ENCODE measurements around the gene POLR3GL.

POLR3GL gene

DNA sequence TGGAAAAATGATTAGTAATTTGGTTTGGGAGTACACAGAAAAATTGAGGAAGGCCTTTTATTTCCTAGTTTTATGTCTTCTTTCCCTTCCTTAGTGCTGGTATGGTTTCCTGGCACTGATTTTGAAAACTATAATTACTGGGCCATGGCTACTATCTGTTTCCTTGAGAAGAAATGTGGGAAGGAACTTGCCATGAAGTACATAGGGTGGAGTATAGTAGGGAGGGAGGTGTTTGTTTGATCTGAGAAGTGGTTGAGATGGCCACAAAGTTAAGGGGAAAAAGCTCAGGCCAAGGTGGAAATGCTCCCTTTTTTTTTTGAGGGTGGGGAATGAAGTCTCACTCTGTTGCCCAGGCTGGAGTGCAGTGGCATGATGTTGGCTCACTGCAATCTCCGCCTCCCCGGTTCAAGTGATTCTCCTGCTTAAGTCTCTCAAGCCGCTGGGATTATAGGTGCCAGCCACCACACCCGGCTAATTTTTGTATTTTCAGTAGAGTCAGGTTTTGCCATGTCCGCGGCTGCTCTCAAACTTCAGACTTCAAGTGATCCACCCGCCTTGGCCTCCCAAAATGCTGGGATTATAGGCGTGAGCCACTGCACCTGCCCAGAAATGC is 45.7 kb downstream of the POLR3GL start:
- no peak for DNase-seq (ENCODE audit: low read depth)
- H3K4me3 ChIP-seq (ENCODE audit: control insufficient read depth, low read depth, low read length), result no peak overlapping the region

DNA sequence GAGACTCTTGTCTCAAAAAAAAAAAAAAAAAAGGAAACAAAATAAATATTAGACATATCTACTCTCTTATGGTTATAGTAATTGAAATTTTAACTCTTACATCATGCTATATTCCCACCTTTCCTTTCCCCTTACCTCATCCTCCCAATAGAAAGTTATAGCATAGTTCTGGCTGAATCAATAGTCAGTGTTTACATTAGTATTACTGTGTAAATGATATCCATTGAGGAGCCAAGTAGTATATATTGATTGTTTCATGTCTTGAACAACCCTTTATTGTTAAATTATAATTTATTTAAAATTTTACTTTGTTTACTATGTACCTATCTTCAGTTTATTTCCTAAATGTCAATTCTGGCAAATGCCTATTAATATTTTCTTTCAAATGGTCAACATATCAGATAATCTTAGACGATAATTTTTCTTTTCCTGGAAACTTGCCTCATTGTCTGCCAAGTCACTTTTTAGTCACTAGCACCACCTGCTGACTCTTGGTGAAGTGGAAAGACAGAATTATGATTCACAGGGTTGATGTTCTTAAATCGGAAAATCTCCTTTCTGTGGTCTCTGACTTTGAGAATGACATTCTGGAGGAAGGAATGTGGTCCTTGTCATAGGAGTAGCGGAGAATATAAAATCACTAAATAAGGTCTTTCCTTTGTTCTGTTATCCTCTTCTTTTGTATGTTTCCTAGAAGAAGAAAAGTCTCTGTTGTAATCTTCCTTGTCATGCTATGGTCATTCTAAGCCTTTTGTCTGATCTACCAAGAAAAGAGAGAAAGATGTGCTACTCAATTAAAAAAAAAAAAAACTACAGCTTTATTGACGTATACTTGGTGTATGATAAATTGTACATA is 48.4 kb downstream of the POLR3GL start:
- DNase-seq (ENCODE audit: low read depth), result peak; percentile 89
- no peak overlapping the region for H3K4me3 ChIP-seq (ENCODE audit: control insufficient read depth, low read depth, low read length)
- TF ChIP-seq, protein P1, sequence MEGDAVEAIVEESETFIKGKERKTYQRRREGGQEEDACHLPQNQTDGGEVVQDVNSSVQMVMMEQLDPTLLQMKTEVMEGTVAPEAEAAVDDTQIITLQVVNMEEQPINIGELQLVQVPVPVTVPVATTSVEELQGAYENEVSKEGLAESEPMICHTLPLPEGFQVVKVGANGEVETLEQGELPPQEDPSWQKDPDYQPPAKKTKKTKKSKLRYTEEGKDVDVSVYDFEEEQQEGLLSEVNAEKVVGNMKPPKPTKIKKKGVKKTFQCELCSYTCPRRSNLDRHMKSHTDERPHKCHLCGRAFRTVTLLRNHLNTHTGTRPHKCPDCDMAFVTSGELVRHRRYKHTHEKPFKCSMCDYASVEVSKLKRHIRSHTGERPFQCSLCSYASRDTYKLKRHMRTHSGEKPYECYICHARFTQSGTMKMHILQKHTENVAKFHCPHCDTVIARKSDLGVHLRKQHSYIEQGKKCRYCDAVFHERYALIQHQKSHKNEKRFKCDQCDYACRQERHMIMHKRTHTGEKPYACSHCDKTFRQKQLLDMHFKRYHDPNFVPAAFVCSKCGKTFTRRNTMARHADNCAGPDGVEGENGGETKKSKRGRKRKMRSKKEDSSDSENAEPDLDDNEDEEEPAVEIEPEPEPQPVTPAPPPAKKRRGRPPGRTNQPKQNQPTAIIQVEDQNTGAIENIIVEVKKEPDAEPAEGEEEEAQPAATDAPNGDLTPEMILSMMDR (conservative IDR thresholded peaks at IDR 0.05; ENCODE audit: control insufficient read depth, insufficient read depth, low read depth, low read length), result peak; percentile 76

More for the DNA sequence above, 45.7 kb downstream of the POLR3GL start:
- TF ChIP-seq, protein P1 (conservative IDR thresholded peaks at IDR 0.05; ENCODE audit: control insufficient read depth, insufficient read depth, low read depth, low read length), result no peak

DNA sequence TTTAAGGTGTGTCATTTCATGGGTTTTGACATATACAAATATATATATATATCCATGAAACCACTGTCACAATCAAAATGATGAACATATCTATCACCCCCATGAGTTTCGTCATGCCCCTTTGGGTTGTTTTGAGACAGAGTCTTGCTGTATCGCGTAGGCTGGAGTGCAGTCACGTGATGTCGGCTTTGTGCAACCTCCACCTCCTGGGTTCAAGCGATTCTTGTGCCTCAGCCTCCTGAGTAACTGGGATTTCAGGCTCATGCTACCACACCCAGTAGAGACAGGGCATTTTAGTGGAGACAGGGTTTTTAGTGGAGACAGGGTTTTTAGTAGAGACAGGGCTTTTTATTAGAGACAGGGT is 49.1 kb downstream of the POLR3GL start:
- DNase-seq (ENCODE audit: low read depth), result peak; percentile 40
- no peak overlapping the region for H3K4me3 ChIP-seq (ENCODE audit: control insufficient read depth, low read depth, low read length)
- TF ChIP-seq, protein P1 (conservative IDR thresholded peaks at IDR 0.05; ENCODE audit: control insufficient read depth, insufficient read depth, low read depth, low read length), result no peak

DNA sequence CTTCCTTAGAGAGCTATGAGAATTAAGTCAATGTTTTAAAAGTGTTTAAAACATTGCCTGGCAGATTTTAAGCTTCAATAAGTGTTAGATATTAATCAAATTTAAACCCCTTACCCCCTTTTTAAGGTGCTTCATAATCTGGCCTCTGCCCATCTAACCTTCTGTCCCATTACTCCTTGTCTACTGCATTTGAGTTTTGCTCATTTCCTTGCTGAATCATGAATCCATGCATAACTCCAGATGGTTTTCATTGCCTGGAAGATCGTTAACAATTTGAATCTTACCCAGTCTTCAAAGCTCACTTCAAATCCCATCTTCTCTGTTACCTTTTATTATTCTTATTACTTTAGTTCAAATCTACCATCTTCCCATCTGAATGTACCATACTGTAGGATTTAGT is 52.4 kb downstream of the POLR3GL start:
- TF ChIP-seq, protein P1 (conservative IDR thresholded peaks at IDR 0.05; ENCODE audit: control insufficient read depth, insufficient read depth, low read depth, low read length), result no peak
- peak; percentile 69 for DNase-seq (ENCODE audit: low read depth)
- no peak overlapping the region for H3K4me3 ChIP-seq (ENCODE audit: control insufficient read depth, low read depth, low read length)

DNA sequence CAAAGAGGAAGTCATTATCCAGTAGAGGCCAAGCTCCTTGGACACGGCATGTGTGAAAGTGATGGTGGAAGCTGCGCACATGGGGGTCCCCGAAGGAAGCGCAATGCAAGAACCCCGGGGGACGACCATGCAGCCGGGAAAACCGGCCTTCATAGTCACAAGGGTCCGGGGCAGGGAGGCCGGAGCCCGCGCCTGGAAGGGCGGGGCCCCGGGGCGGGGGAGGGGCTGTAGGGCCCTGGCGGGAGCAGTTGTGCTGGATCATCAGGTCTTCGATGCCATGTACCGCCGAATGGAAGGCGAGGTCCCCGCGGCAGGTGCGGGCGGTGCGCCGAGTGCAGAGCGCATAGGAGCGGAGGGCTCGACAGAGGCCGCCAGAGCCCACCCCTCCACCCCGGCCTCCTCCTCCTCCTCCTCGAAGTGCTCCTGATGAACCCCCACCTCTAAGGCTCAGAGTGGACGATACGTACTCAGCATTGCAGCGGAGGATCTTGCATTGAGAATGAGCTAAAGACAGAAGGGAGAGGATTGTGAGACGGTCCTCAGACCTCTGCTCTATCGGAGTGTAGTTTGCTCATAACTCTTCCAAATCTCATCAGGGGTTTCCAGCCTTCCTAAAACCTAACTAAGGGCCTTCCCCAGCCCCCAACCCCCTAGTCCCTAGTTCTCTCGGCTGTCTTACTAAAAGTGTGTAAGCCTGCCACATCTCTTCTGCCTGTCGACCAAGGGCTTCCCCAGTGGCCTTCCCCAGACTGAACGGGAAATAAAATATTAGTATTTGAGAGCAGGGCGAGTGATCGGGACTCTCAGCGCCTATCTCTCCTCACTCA is 55.0 kb downstream of the POLR3GL start:
- H3K4me3 ChIP-seq (ENCODE audit: control insufficient read depth, low read depth, low read length), result no peak overlapping the region
- TF ChIP-seq, protein P1 (conservative IDR thresholded peaks at IDR 0.05; ENCODE audit: control insufficient read depth, insufficient read depth, low read depth, low read length), result no peak
- no peak for DNase-seq (ENCODE audit: low read depth)
